Ascending aorta (tissue), 2 donors: ENCODE results near the gene NKD2. TPM values are rescaled to one million over a fixed set of nuclear protein-coding genes. Genes with fewer than 3 reads are reported as not detected.

Experiments
- DNase-seq, 2 donors: peaks; one replicate each; pipeline ENCODE4 v3.0.0-alpha.2; 2019; ENCODE audit warnings: low spot score in 2 of 2
- H3K27ac ChIP-seq, 2 donors: fragments of 200-600 bp; sonication (generic); one replicate each; pipeline ENCODE4 v1.5.1; 2016 to 2017; ENCODE audit warnings: mild to moderate bottlenecking in 1 of 2
- H3K27me3 ChIP-seq: fragments of 200-600 bp; sonication (generic); one replicate; pipeline ENCODE4 v1.5.1; 2017
- H3K36me3 ChIP-seq, 2 donors: fragments of 200-600 bp; sonication (generic); one replicate each; pipeline ENCODE4 v1.5.1; 2016
- H3K4me1 ChIP-seq, 2 donors: fragments of 200-600 bp; sonication (generic); one replicate each; pipeline ENCODE4 v1.5.1; 2016 to 2017; ENCODE audit warnings: mild to moderate bottlenecking in 1 of 2
- H3K4me3 ChIP-seq, 2 donors: fragments of 200-600 bp; sonication (generic); one replicate each; pipeline ENCODE4 v1.5.1; 2016 to 2017; ENCODE audit warnings: mild to moderate bottlenecking in 1 of 2
- H3K9me3 ChIP-seq, 2 donors: fragments of 200-600 bp; sonication (generic); one replicate each; pipeline ENCODE4 v1.5.1; 2016
- CTCF ChIP-seq, 3 experiments: fragments of 200-600 bp in 2 of 3; fragments of 450-650 bp in 1 of 3; sonication (generic) in 2 of 3; IDR thresholded peaks; one replicate each; pipeline ENCODE4 v1.5.1; 2016 to 2019; ENCODE audit warnings: antibody characterized with exemption in 3 of 3, mild to moderate bottlenecking in 1 of 3, moderate library complexity in 1 of 3
- intact Hi-C: fragments of 100-400 bp; cut with DNase I; formaldehyde crosslinking; loops from one replicate; pipeline ENCODE4 v1.15.1; 2023
- total RNA-seq: library from RNA; depleted of rRNA; stranded (reverse); fragments of >200 nt; gene quantifications from one replicate; pipeline ENCODE4 v1.1.0, GENCODE V29; 2016

NKD2 gene
- total RNA-seq, 1 donor from 2014 or later = 6.5 TPM

GRCh38 chr5:1002271-1002546 lies 6.4 kb upstream of the NKD2 start:
- no peak for DNase-seq
- Histone ChIP-seq H3K4me1 (peaks cover 0 to 5% of the 10 kb centered on the region in 2 donors), H3K27me3 (peaks cover 2% of the 10 kb centered on the region), H3K36me3 (no peaks in the 10 kb centered on the region), H3K4me3 (no peak overlapping the region), H3K27ac (no peak overlapping the region), H3K9me3 (no peaks in the 10 kb centered on the region)
- no peak for TF ChIP-seq CTCF (IDR thresholded peaks at IDR 0.05)
- intact Hi-C loops = no loop called here

- DNase-seq = peak in 1 of 2 donors; percentile 39
- intact Hi-C loops = no loop called here
- Histone ChIP-seq H3K4me1 (peaks cover 0 to 5% of the 10 kb centered on the region in 2 donors), H3K4me3 (no peak overlapping the region), H3K27me3 (peaks cover 8% of the 10 kb centered on the region), H3K9me3 (no peaks in the 10 kb centered on the region), H3K27ac (no peak overlapping the region), H3K36me3 (no peaks in the 10 kb centered on the region)
- TF ChIP-seq CTCF (IDR thresholded peaks at IDR 0.05) = no peak
Observed at GRCh38 chr5:1002836-1003235, 5.8 kb upstream of the NKD2 start.

- Histone ChIP-seq H3K36me3 (no peaks in the 10 kb centered on the region), H3K27me3 (peaks cover 8% of the 10 kb centered on the region), H3K4me1 (peaks cover 0 to 5% of the 10 kb centered on the region in 2 donors), H3K4me3 (no peak overlapping the region), H3K9me3 (no peaks in the 10 kb centered on the region), H3K27ac (no peak overlapping the region)
- intact Hi-C loops = no loop called here
- peak in 1 of 2 donors; percentile 6 for DNase-seq
- no peak for TF ChIP-seq CTCF (IDR thresholded peaks at IDR 0.05)
Observed at GRCh38 chr5:1003296-1003937, 5.2 kb upstream of the NKD2 start.

- intact Hi-C loops = no loop called here
- Histone ChIP-seq H3K36me3 (no peaks in the 10 kb centered on the region), H3K4me1 (peaks cover 5 to 8% of the 10 kb centered on the region in 2 donors), H3K9me3 (no peaks in the 10 kb centered on the region), H3K4me3 (peak overlapping the region; percentile 54 to 68), H3K27me3 (peaks cover 15% of the 10 kb centered on the region), H3K27ac (peak overlapping the region in 1 of 2 donors; percentile 34)
- DNase-seq = peak; percentile 18 to 77
- TF ChIP-seq CTCF (IDR thresholded peaks at IDR 0.05) = peak in 2 of 3 experiments; percentile 21 to 45
Observed at GRCh38 chr5:1004461-1005248, 3.9 kb upstream of the NKD2 start.

GRCh38 chr5:1005249-1005851 lies 3.3 kb upstream of the NKD2 start:
- Histone ChIP-seq H3K4me1 (peaks cover 5 to 8% of the 10 kb centered on the region in 2 donors), H3K36me3 (no peaks in the 10 kb centered on the region), H3K27ac (peak overlapping the region in 1 of 2 donors; percentile 34), H3K4me3 (peak overlapping the region; percentile 54 to 68), H3K9me3 (no peaks in the 10 kb centered on the region), H3K27me3 (peaks cover 22% of the 10 kb centered on the region)
- DNase-seq = peak; percentile 4 to 59
- no peak for TF ChIP-seq CTCF (IDR thresholded peaks at IDR 0.05)
- intact Hi-C loops = no loop called here
